Omental fat pad (tissue), 4 donors: ENCODE measurements around the gene FBXO42. TPM values are rescaled to one million over a fixed set of nuclear protein-coding genes. Genes with fewer than 3 reads are reported as not detected.
A peak's percentile ranks its signal among the peaks of the same experiment; 100 is the strongest.

Source experiments
- ATAC-seq: fragments of 150-250 bp; one replicate; pipeline ENCODE4 v1.9.1; 2016; ENCODE audit warnings: mild to moderate bottlenecking, moderate library complexity; ENCODE audit not compliant: low FRiP score
- DNase-seq: peaks from one replicate; pipeline ENCODE4 v3.0.0-alpha.2; 2019; ENCODE audit warnings: low spot score
- total RNA-seq, 4 donors: library from RNA; depleted of rRNA; stranded (reverse); fragments of >200 nt; gene quantifications; one replicate each; pipeline ENCODE4 v1.1.0, GENCODE V29; 2016
- TF ChIP-seq, protein P1 (sequence below), 3 donors: fragments of 450-650 bp; IDR thresholded peaks; one replicate each; pipeline ENCODE4 v1.5.1; 2016 to 2017; ENCODE audit warnings: antibody characterized with exemption in 3 of 3, mild to moderate bottlenecking in 3 of 3, moderate library complexity in 2 of 3

FBXO42 gene
- total RNA-seq, 4 donors from 2014 or later: 16.1 to 29.8 (median 19.2) TPM

DNA sequence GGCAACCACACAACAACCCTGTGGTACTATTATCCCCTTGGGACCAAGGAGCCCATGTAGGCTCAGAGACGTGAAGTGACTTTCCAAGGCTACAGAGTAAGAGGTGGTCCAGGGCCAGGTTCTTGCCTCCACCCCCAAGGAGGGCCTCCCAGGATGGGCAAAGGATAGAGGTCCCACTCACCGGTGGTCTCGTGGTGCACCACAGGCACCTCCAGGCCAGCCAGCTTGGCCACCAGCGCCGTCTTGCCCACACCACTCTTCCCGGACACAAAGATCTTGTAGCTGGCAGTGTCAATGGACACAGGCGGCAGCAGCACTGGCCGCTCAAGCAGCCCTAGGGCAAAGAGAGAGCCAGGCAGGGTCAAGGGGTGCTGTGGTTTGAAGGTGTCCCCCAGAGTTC is 118.8 kb downstream of the FBXO42 start:
- TF ChIP-seq, protein P1, sequence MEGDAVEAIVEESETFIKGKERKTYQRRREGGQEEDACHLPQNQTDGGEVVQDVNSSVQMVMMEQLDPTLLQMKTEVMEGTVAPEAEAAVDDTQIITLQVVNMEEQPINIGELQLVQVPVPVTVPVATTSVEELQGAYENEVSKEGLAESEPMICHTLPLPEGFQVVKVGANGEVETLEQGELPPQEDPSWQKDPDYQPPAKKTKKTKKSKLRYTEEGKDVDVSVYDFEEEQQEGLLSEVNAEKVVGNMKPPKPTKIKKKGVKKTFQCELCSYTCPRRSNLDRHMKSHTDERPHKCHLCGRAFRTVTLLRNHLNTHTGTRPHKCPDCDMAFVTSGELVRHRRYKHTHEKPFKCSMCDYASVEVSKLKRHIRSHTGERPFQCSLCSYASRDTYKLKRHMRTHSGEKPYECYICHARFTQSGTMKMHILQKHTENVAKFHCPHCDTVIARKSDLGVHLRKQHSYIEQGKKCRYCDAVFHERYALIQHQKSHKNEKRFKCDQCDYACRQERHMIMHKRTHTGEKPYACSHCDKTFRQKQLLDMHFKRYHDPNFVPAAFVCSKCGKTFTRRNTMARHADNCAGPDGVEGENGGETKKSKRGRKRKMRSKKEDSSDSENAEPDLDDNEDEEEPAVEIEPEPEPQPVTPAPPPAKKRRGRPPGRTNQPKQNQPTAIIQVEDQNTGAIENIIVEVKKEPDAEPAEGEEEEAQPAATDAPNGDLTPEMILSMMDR (IDR thresholded peaks at IDR 0.05): no peak
- DNase-seq (no peak), ATAC-seq (no peak)

DNA sequence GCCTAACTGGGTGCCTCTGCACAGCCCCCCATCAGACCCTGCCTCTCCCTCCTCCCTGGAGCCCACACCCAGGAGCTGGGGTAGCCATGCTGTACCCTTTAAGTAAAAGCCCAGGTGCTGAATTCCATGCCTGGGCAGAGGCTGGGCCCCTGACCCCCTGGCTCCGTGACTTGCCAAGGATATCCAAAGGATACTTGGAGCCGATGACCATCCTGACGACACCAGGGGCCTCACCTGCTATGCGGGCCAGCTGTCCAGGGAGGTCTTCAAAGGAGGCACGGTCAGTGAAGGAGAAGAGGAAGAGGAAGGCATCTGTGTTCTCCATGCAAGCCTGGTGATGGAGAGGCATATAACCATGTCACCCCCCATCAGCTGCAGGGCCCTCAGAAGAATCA is 120.0 kb downstream of the FBXO42 start:
- no peak for ATAC-seq
- TF ChIP-seq, protein P1 (IDR thresholded peaks at IDR 0.05): no peak

GRCh38 chr1:16231331-16232315 is 120.7 kb downstream of the FBXO42 start:
- ATAC-seq (no peak), DNase-seq (no peak)

More for the DNA sequence above, 120.0 kb downstream of the FBXO42 start:
- DNase-seq: no peak

DNA sequence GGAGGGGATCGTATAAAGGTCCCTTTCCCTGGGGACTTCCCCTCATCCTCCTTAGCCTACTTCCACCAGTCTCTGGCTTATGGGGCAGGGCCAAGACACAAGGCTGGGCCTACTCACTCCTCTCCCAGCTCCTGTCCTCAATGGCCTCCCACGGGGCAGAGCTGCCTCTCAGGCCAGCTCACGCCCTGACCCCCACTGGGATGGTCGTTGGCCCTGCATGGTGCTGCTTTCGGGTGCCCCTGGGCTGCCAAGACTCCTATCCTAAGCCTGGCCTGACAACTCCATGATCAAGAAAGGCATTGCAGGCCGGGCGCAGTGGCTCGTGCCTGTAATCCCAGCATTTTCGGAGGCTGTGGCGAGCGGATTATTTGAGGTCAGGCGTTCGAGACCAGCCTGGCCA is 121.5 kb downstream of the FBXO42 start:
- DNase-seq: no peak
- no peak for ATAC-seq
- TF ChIP-seq, protein P1 (IDR thresholded peaks at IDR 0.05): no peak

More at GRCh38 chr1:16231331-16232315, 120.7 kb downstream of the FBXO42 start:
- TF ChIP-seq, protein P1 (IDR thresholded peaks at IDR 0.05): no peak

DNA sequence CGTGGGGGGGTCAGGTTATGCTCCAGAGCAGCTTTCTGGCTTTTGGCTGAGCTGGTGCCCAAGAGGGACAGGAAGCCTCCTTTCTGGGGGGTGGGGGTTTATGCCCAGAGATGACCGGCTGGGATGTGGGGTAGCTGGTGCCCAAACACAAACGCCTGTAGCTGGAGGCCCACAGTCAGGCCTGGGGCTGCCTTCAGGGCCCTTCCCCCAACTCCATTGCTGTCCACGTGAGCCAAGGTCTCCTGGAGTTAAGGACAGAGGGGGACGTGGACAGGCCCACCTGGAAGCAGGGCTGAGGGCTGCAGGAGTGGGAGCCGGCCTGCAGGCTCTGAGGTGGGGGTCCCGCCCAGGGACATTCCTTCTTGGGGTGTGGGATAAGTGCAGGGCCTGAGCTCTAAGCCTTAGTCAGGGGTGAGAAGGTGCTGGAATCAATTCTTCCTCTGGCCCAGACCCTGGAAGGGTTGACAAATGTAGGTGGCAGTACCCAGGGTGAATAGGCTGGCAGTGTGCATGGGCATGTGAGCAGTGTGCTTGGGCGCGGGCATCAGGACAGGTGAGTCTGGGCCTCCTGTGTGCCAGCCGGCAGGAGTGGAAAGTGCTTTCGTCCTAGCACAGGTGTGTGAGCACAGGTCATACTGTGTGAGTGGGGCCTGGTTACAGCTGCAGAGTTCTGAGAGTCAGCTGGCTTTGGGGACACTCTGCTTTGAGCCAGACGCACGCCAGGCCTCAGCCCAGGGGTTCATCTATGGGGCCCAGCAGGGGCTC is 122.1 kb downstream of the FBXO42 start:
- no peak for ATAC-seq

DNA sequence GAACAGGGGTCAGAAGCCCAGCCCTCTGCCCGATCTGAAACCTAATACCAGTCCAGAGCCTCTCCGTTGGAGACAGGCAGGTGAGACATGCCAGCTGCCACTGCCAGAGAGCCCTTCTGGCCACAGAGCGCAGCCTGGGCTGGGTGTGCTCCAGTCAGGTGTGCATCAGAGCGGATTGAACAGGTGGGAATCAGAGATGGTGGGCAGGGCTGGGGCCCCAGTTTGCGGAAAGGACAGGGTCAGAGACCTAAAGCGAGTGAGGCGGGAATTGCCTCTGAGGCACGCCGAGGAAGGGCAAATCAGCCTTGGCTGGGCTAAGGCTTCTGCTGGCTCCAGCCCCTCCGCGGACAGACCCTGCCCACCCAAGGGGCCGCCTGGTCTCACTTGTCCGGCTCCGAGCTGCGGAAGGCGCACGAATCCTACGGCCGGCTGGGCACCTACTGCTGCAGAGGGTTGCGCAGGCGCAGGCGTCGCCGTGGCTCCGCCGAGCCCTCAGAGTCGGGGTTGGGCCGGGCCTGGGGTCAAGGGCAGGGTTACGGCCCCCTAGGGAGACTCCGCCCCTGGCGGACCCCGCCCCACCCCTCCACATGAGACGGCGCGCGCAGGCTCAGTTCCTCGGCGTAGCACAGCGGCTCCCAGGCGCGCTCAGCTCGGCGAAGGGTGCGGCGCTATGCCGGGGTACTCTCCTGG is 125.6 kb downstream of the FBXO42 start:
- ATAC-seq (peak; percentile 48), DNase-seq (no peak)
- TF ChIP-seq, protein P1 (IDR thresholded peaks at IDR 0.05): no peak

More for the DNA sequence above, 122.1 kb downstream of the FBXO42 start:
- TF ChIP-seq, protein P1 (IDR thresholded peaks at IDR 0.05): no peak
- no peak for DNase-seq
